H9 (cell line): ENCODE results near the gene GSN. TPM values are rescaled to one million over a fixed set of nuclear protein-coding genes. Genes with fewer than 3 reads are reported as not detected.

Experiments
- DNase-seq: peaks from one replicate; pipeline ENCODE4 v3.0.0-alpha.2; 2017
- H2AFZ ChIP-seq: one replicate; pipeline ENCODE4 v1.6.1; 2013; ENCODE audit warnings: mild to moderate bottlenecking, low read length, control low read depth, moderate library complexity
- H2AK5ac ChIP-seq: 2 replicates; pipeline ENCODE4 v1.6.1; 2013; ENCODE audit warnings: low read length, control low read depth, mixed read lengths; ENCODE audit not compliant: insufficient read length
- H2BK120ac ChIP-seq: one replicate; pipeline ENCODE4 v1.6.1; 2013; ENCODE audit warnings: low read depth, mild to moderate bottlenecking, low read length, control low read depth, inconsistent platforms; ENCODE audit not compliant: poor library complexity, severe bottlenecking
- H2BK12ac ChIP-seq: 2 replicates; pipeline ENCODE4 v1.6.1; 2013; ENCODE audit warnings: low read length, control low read depth, mixed read lengths, low read depth; ENCODE audit not compliant: insufficient read length
- H2BK15ac ChIP-seq: 2 replicates; pipeline ENCODE4 v1.6.1; 2013; ENCODE audit warnings: low read depth, low read length, control low read depth
- H2BK20ac ChIP-seq: one replicate; pipeline ENCODE4 v1.6.1; 2013; ENCODE audit warnings: low read depth, mild to moderate bottlenecking, low read length, control low read depth, inconsistent platforms; ENCODE audit not compliant: poor library complexity, severe bottlenecking
- H2BK5ac ChIP-seq: 2 replicates; pipeline ENCODE4 v1.6.1; 2013; ENCODE audit warnings: low read length, control low read depth, mixed read lengths; ENCODE audit not compliant: insufficient read length
- H3K14ac ChIP-seq: 2 replicates; pipeline ENCODE4 v1.6.1; 2013; ENCODE audit warnings: low read length, control low read depth; ENCODE audit not compliant: insufficient read depth
- H3K18ac ChIP-seq: 2 replicates; pipeline ENCODE4 v1.6.1; 2013; ENCODE audit warnings: low read depth, mild to moderate bottlenecking, mixed read lengths, low read length, control low read depth; ENCODE audit not compliant: insufficient read length
- H3K23ac ChIP-seq: 2 replicates; pipeline ENCODE4 v1.6.1; 2013; ENCODE audit warnings: low read length, control low read depth, mixed read lengths, low read depth; ENCODE audit not compliant: insufficient read length
- H3K23me2 ChIP-seq: 2 replicates; pipeline ENCODE4 v1.6.1; 2013; ENCODE audit warnings: low read depth, mild to moderate bottlenecking, mixed read lengths, low read length, control low read depth; ENCODE audit not compliant: insufficient read length, poor library complexity, severe bottlenecking
- H3K27ac ChIP-seq: 2 replicates; pipeline ENCODE4 v1.5.1; 2013; ENCODE audit warnings: low read length, control low read depth, mixed read lengths, low read depth; ENCODE audit not compliant: insufficient read length
- H3K27me3 ChIP-seq: 2 replicates; pipeline ENCODE4 v1.6.1; 2013; ENCODE audit warnings: low read length, control low read depth, inconsistent platforms; ENCODE audit not compliant: insufficient read depth
- H3K4ac ChIP-seq: 2 replicates; pipeline ENCODE4 v1.6.1; 2013; ENCODE audit warnings: low read depth, mild to moderate bottlenecking, control low read depth, inconsistent platforms, low read length, moderate library complexity
- H3K4me1 ChIP-seq: 2 replicates; pipeline ENCODE4 v1.6.1; 2013; ENCODE audit warnings: low read length, control low read depth, inconsistent platforms; ENCODE audit not compliant: insufficient read depth
- H3K4me2 ChIP-seq: 2 replicates; pipeline ENCODE4 v1.6.1; 2013; ENCODE audit warnings: low read length, control low read depth, mixed read lengths; ENCODE audit not compliant: insufficient read length, insufficient read depth
- H3K56ac ChIP-seq: 2 replicates; pipeline ENCODE4 v1.6.1; 2013; ENCODE audit warnings: low read depth, mild to moderate bottlenecking, mixed read lengths, low read length, control low read depth; ENCODE audit not compliant: insufficient read length
- H3K79me1 ChIP-seq: 2 replicates; pipeline ENCODE4 v1.6.1; 2013; ENCODE audit warnings: low read depth, mild to moderate bottlenecking, moderate library complexity, low read length, control low read depth, inconsistent platforms; ENCODE audit not compliant: insufficient read depth, poor library complexity, severe bottlenecking
- H3K79me2 ChIP-seq: 2 replicates; pipeline ENCODE4 v1.6.1; 2013; ENCODE audit warnings: low read length, control low read depth, inconsistent platforms; ENCODE audit not compliant: insufficient read depth
- H3K9ac ChIP-seq: 2 replicates; pipeline ENCODE4 v1.6.1; 2013; ENCODE audit warnings: low read length, control low read depth, mixed read lengths; ENCODE audit not compliant: insufficient read length; ENCODE audit errors: extremely low read depth
- H3K9me3 ChIP-seq: one replicate; pipeline ENCODE4 v1.6.1; 2013; ENCODE audit warnings: low read depth, low read length, inconsistent platforms; ENCODE audit not compliant: control insufficient read depth
- H3T11ph ChIP-seq: one replicate; pipeline ENCODE4 v1.6.1; 2013; ENCODE audit warnings: mild to moderate bottlenecking, low read length, control low read depth, inconsistent platforms
- H4K20me1 ChIP-seq: one replicate; pipeline ENCODE4 v1.6.1; 2013; ENCODE audit not compliant: control insufficient read depth, insufficient read length, insufficient read depth
- H4K5ac ChIP-seq: 2 replicates; pipeline ENCODE4 v1.6.1; 2013; ENCODE audit warnings: low read depth, mild to moderate bottlenecking, mixed read lengths, low read length, control low read depth; ENCODE audit not compliant: insufficient read length
- H4K8ac ChIP-seq: replicated peaks from 2 replicates; pipeline ENCODE4 v1.6.1; 2013; ENCODE audit warnings: low read length, control low read depth, mixed read lengths, low read depth; ENCODE audit not compliant: insufficient read length
- H4K91ac ChIP-seq: 2 replicates; pipeline ENCODE4 v1.6.1; 2013; ENCODE audit warnings: low read depth, mild to moderate bottlenecking, moderate library complexity, mixed read lengths, low read length, control low read depth; ENCODE audit not compliant: insufficient read length
- H3K27ac Mint-ChIP-seq, 3 experiments: 2 replicates in 2 of 3; 3 replicates in 1 of 3; pipeline ENCODE4 v1.8.0; 2020 to 2021; ENCODE audit warnings: mixed read lengths in 3 of 3, mild to moderate bottlenecking in 1 of 3, moderate library complexity in 1 of 3
- H3K27me3 Mint-ChIP-seq: 2 replicates; pipeline ENCODE4 v1.8.0; 2021; ENCODE audit warnings: low read depth, mild to moderate bottlenecking, moderate library complexity, mixed read lengths
- H3K36me3 Mint-ChIP-seq, 3 experiments: 2 replicates in 2 of 3; 3 replicates in 1 of 3; pipeline ENCODE4 v1.8.0; 2020 to 2021; ENCODE audit warnings: low read depth in 3 of 3, mixed read lengths in 3 of 3; ENCODE audit not compliant: insufficient read depth in 1 of 3
- H3K4me1 Mint-ChIP-seq, 2 experiments: 2 replicates each; pipeline ENCODE4 v1.8.0; 2020; ENCODE audit warnings: mixed read lengths in 2 of 2
- H3K4me3 Mint-ChIP-seq, 2 experiments: 2 replicates in 1 of 2; 3 replicates in 1 of 2; pipeline ENCODE4 v1.8.0; 2020 to 2021; ENCODE audit warnings: mild to moderate bottlenecking in 2 of 2, mixed read lengths in 2 of 2, moderate library complexity in 1 of 2
- H3K9me3 Mint-ChIP-seq, 2 experiments: 2 replicates in 1 of 2; 3 replicates in 1 of 2; pipeline ENCODE4 v1.8.0; 2020; ENCODE audit warnings: mild to moderate bottlenecking in 2 of 2, mixed read lengths in 2 of 2, moderate library complexity in 1 of 2
- WGBS: extraction: QIAGEN DNeasy Blood & Tissue Kit; methylation state at CpG from one replicate; pipeline ENCODE4 v1.1.7; 2013; ENCODE audit warnings: missing lambda C conversion rate, low lambda C conversion rate, mixed read lengths; ENCODE audit not compliant: insufficient read length; ENCODE audit errors: extremely low coverage; 5-methylcytosine and 5-hydroxymethylcytosine counted together
- total RNA-seq: library from RNA; stranded (reverse); gene quantifications from 2 replicates; pipeline ENCODE4 v1.2.1, GENCODE V29; 2021
- TF ChIP-seq, protein P1 (sequence below): fragments of 200-600 bp; sonication (generic); conservative IDR thresholded peaks from 3 replicates; pipeline ENCODE4 v1.8.0; 2021; ENCODE audit warnings: antibody characterized with exemption, mild to moderate bottlenecking

Gene GSN
- total RNA-seq, 1 experiment from 2014 or later: 14.9 TPM

DNA sequence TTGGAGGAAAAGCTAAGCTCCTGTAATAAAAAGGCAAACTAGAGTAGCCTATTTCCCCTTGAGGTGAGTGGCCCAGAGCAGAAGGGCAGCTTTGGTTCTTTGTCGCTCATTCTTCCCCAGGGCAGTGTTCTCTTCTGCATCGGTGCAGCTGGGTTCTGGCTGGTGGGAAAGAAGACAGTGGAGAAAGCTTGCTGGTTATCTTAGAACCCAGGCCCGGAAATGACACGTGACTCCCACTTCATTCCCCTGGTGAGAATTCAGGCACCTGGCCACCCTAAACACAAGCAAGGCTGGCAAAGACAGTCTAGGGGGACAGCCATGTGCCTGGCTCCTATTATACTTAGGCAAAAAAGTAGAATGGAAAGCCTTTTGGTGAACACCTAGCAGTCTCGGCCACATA lies 32.5 kb upstream of the GSN start:
- no peaks in the 10 kb centered on the region for H3K4me1 ChIP-seq
- H3K4me3 Mint-ChIP-seq: no peak overlapping the region
- no peak overlapping the region for H2AFZ ChIP-seq
- H3K18ac ChIP-seq: no peak overlapping the region
- H3K79me1 ChIP-seq: no peaks in the 10 kb centered on the region
- H3K4me2 ChIP-seq: no peak overlapping the region
- H4K91ac ChIP-seq: no peak overlapping the region
- H3T11ph ChIP-seq: no peak overlapping the region
- DNase-seq: no peak
- H3K56ac ChIP-seq: no peak overlapping the region
- no peak overlapping the region for H2BK20ac ChIP-seq
- H3K9ac ChIP-seq: no peak overlapping the region
- no peaks in the 10 kb centered on the region for H3K27me3 ChIP-seq
- H3K23ac ChIP-seq: no peak overlapping the region
- no peak overlapping the region for H2BK12ac ChIP-seq
- H4K20me1 ChIP-seq: no peaks in the 10 kb centered on the region
- no peak overlapping the region for H2BK15ac ChIP-seq
- H3K79me2 ChIP-seq: no peaks in the 10 kb centered on the region
- H2BK5ac ChIP-seq: no peak overlapping the region
- no peak overlapping the region for H3K4ac ChIP-seq
- H2BK120ac ChIP-seq: no peak overlapping the region
- no peak overlapping the region for H2AK5ac ChIP-seq
- H4K5ac ChIP-seq: no peak overlapping the region
- no peak overlapping the region for H3K27ac ChIP-seq
- no peaks in the 10 kb centered on the region for H3K36me3 Mint-ChIP-seq
- H3K23me2 ChIP-seq: no peaks in the 10 kb centered on the region
- H3K9me3 ChIP-seq: no peaks in the 10 kb centered on the region
- TF ChIP-seq, protein P1, sequence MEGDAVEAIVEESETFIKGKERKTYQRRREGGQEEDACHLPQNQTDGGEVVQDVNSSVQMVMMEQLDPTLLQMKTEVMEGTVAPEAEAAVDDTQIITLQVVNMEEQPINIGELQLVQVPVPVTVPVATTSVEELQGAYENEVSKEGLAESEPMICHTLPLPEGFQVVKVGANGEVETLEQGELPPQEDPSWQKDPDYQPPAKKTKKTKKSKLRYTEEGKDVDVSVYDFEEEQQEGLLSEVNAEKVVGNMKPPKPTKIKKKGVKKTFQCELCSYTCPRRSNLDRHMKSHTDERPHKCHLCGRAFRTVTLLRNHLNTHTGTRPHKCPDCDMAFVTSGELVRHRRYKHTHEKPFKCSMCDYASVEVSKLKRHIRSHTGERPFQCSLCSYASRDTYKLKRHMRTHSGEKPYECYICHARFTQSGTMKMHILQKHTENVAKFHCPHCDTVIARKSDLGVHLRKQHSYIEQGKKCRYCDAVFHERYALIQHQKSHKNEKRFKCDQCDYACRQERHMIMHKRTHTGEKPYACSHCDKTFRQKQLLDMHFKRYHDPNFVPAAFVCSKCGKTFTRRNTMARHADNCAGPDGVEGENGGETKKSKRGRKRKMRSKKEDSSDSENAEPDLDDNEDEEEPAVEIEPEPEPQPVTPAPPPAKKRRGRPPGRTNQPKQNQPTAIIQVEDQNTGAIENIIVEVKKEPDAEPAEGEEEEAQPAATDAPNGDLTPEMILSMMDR: no peak
- H3K14ac ChIP-seq: no peak overlapping the region
- peaks cover 59% of the 10 kb centered on the region for H3K27me3 Mint-ChIP-seq
- no peak overlapping the region for H3K27ac Mint-ChIP-seq
- H3K9me3 Mint-ChIP-seq: no peaks in the 10 kb centered on the region
- H3K4me1 Mint-ChIP-seq: peaks cover 2 to 4% of the 10 kb centered on the region in 2 experiments
- H4K8ac ChIP-seq: no peak overlapping the region
- WGBS: no CpG with 5 or more reads among the region's 5 CpGs
